Calu3 (cell line): ENCODE data around the gene TMEM120B. TPM values are rescaled to one million over a fixed set of nuclear protein-coding genes. Genes with fewer than 3 reads are reported as not detected.

Experiments used
- BruUV-seq: library from RNA; stranded (reverse); fragments of 400-500 nt; replicated peaks from 2 replicates; lab custom pipeline; 2021; lab: Mats Ljungman, UMichigan
- CTCF ChIA-PET: fragments of 300-600 bp; sonication (Branson Sonifier 250); formaldehyde crosslinking; loops from one replicate; lab custom pipeline; 2022; ENCODE audit warnings: antibody characterized with exemption; lab: Charles Lee
- DNase-seq: peaks from one replicate; pipeline ENCODE4 v3.0.0; 2022
- H3K27ac Mint-ChIP-seq: one replicate; pipeline ENCODE4 v1.8.0; 2022; ENCODE audit warnings: mixed read lengths; ENCODE audit not compliant: unreplicated experiment
- H3K27me3 Mint-ChIP-seq: one replicate; pipeline ENCODE4 v1.8.0; 2022; ENCODE audit warnings: mixed read lengths; ENCODE audit not compliant: unreplicated experiment
- H3K36me3 Mint-ChIP-seq: one replicate; pipeline ENCODE4 v1.8.0; 2022; ENCODE audit warnings: mild to moderate bottlenecking, moderate library complexity, mixed read lengths; ENCODE audit not compliant: insufficient read depth, unreplicated experiment
- H3K4me1 Mint-ChIP-seq: one replicate; pipeline ENCODE4 v1.8.0; 2022; ENCODE audit warnings: mild to moderate bottlenecking, low read depth, mixed read lengths; ENCODE audit not compliant: unreplicated experiment
- H3K4me3 Mint-ChIP-seq: one replicate; pipeline ENCODE4 v1.8.0; 2022; ENCODE audit warnings: mild to moderate bottlenecking, low read depth, moderate library complexity, mixed read lengths; ENCODE audit not compliant: unreplicated experiment
- H3K9me3 Mint-ChIP-seq: one replicate; pipeline ENCODE4 v1.8.0; 2022; ENCODE audit warnings: low read depth, mixed read lengths; ENCODE audit not compliant: unreplicated experiment
- intact Hi-C: fragments of 100-400 bp; cut with micrococcal nuclease; formaldehyde crosslinking; loops from one replicate; pipeline ENCODE4 v1.10.0; 2022; ENCODE audit not compliant: unreplicated experiment
- total RNA-seq: library from RNA; stranded (reverse); gene quantifications from 2 replicates; pipeline ENCODE4 v1.2.3, GENCODE V29; 2022
- TF ChIP-seq, protein P1 (sequence below): fragments of 200-600 bp; IDR thresholded peaks from one replicate; pipeline ENCODE4 v1.8.0; 2022; ENCODE audit warnings: antibody characterized with exemption; ENCODE audit not compliant: unreplicated experiment

TMEM120B gene
- total RNA-seq, 1 experiment from 2014 or later, result 23.2 TPM

DNA sequence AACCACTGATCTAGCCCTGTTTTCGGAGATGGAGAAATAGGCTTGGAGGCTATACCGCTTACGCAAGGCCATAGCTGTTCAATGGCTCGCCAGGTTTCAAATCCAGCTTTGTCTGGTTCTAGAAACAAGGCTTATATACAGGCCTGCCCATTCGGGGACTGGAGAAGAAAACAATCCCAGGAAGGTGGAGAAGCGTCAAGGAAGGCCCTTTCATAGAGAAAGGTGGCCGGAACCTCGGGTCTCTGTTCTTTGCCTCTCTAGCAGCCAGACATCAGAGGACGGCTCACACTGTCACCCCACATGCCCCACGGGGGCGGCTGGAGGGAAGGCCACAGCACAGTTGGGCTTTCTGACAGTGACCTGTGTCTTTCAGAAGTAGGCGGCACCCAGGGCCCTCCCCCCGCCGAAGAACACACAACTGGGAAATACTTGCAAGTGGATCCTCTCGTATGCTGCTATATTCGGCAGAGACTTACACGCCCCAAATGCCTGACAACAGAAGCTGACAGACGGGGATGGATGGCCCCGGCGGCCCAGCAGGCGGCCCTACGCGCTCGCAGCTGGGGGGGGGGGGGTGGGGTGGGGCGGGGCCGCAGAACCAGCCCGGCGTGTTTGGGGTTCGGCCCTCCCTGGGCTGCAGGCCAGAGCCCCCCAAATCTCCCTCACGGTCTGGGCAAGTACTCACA, 86.7 kb downstream of the TMEM120B start:
- Mint-ChIP-seq H3K4me1 (peaks cover 70% of the 10 kb centered on the region), H3K36me3 (peaks cover 82% of the 10 kb centered on the region), H3K27me3 (no peaks in the 10 kb centered on the region), H3K27ac (peak overlapping the region; percentile 86), H3K9me3 (no peaks in the 10 kb centered on the region), H3K4me3 (peak overlapping the region; percentile 76)
- TF ChIP-seq, protein P1, sequence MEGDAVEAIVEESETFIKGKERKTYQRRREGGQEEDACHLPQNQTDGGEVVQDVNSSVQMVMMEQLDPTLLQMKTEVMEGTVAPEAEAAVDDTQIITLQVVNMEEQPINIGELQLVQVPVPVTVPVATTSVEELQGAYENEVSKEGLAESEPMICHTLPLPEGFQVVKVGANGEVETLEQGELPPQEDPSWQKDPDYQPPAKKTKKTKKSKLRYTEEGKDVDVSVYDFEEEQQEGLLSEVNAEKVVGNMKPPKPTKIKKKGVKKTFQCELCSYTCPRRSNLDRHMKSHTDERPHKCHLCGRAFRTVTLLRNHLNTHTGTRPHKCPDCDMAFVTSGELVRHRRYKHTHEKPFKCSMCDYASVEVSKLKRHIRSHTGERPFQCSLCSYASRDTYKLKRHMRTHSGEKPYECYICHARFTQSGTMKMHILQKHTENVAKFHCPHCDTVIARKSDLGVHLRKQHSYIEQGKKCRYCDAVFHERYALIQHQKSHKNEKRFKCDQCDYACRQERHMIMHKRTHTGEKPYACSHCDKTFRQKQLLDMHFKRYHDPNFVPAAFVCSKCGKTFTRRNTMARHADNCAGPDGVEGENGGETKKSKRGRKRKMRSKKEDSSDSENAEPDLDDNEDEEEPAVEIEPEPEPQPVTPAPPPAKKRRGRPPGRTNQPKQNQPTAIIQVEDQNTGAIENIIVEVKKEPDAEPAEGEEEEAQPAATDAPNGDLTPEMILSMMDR, result no peak
- intact Hi-C loops, result no loop called here
- CTCF ChIA-PET, result interaction anchor here (0.6 to 8.7 kb wide), 3 partner anchors 12 to 744 kb away, joined by 4 to 179 read pairs (median 7); partner anchors contain the start of gene TMEM120B
- TSS peak; percentile 1 for BruUV-seq
- peak; percentile 72 for DNase-seq

DNA sequence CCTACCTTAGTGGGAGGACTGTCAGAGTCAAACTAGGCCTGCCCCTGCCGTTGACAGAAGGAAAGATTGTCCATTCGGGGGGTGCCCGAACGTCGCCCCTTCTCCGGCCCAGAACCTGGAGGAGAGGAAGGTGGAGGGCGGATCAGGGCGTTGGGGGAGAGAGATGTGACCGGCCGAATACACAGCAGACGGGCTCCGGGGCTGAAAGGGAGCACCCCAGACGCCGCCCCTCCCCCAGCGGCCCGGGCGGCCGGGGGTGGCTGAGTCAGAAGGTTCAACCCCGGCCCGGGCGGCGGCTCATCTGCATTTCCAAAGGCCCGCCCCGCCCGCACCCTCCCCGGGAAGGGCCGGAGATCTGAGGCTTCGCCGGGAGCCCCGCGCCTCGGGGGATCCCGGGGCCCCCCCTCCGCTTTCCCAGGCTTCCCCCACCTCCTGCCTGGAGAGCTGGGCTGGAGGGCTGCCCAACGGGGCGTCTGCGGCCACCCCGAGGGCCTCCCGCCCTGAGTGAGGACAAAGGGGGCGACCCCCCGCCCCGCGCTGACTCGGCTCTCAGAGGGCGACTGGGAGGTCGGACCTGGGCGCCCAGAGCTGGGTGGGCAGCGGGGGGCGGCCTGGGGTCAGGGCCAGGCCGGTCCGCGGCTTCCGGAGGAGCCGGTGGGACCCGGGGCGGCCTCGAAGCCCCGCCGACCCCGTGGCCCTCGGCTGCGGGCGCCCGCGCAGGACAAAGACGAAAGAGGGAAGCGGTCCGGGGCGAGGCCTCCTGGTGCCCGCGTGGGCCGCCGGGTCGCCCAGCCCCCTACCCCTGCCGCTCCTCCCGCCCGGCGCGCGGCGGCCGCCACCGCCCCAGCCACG, 87.5 kb downstream of the TMEM120B start:
- H3K36me3 Mint-ChIP-seq, result peaks cover 82% of the 10 kb centered on the region
- TF ChIP-seq, protein P1, result no peak
- peak overlapping the region; percentile 86 for H3K27ac Mint-ChIP-seq
- no TSS peak for BruUV-seq
- H3K4me1 Mint-ChIP-seq, result peaks cover 63% of the 10 kb centered on the region
- DNase-seq, result peak; percentile 91
- no peaks in the 10 kb centered on the region for H3K9me3 Mint-ChIP-seq
- intact Hi-C loops, result no loop called here
- peak overlapping the region; percentile 76 for H3K4me3 Mint-ChIP-seq
- no peaks in the 10 kb centered on the region for H3K27me3 Mint-ChIP-seq
- CTCF ChIA-PET, result interaction anchor here (0.6 to 8.7 kb wide), 5 partner anchors 11 to 744 kb away, joined by 3 to 179 read pairs (median 4); partner anchors contain the start of gene TMEM120B

DNA sequence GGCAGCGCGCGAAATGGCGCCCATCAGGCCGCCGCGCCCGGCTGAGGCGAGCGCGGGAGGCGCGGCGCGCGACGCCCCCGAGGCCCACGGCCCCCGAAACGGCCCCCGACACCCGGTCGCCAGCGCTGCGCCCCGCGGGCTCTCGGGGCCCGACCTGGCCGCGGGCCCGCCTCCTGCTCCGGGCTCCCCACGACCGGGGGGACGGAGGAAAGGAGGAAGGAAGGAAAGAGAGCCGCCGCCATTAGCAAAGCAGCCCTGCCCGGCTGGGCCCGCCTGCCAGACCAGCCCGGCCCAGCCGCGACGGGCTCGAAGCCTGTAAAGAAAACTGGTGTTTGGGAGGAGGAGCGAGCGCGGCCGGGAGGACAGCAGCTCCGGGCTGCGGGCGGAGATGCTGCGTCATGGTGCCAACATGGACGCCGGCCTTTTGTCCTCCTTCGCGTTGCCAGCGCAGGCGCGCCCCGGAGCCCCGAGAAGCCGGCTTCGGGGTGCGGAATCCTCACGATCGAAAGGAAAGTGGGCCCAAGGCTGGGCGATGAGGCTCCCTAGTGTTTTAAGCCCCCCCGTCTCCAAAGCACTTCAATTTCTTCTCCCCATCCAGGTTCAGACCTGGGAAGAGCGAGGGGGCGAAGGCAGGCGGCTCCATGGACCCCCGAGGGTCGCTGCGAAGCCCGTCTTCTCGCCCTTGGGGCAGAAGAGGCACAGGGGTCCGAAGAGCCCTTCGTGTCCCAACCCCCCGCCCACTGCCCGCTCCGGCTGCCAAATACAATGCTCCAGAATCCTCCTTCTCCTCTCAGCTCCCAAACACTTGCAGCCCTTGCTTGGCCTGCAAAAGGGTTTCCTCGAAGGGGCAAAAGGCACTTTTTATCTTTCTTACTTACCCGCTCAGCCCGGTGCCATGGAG, 88.4 kb downstream of the TMEM120B start:
- DNase-seq, result peak; percentile 69
- BruUV-seq, result no TSS peak
- Mint-ChIP-seq H3K4me1 (peaks cover 56% of the 10 kb centered on the region), H3K36me3 (peaks cover 83% of the 10 kb centered on the region), H3K27me3 (no peaks in the 10 kb centered on the region), H3K9me3 (no peaks in the 10 kb centered on the region), H3K4me3 (peak overlapping the region; percentile 76), H3K27ac (peak overlapping the region; percentile 93)
- TF ChIP-seq, protein P1, result no peak
- intact Hi-C loops, result no loop called here
- CTCF ChIA-PET, result interaction anchor here (0.6 to 8.7 kb wide), 5 partner anchors 10 to 88 kb away, joined by 3 to 179 read pairs (median 4); no protein-coding TSS in a partner anchor
